Non-pigmented ciliary epithelial cell (primary cell): ENCODE data around the gene SAMD8.
"Not testable (repeated sequence)": the region's sequence is repeated elsewhere in the genome, so short reads cannot be mapped to it uniquely, and the experiment has no call there.

ENCODE experiments used
- DNase-seq: peaks from one replicate; pipeline ENCODE4 v3.0.0-alpha.2; 2010; ENCODE audit warnings: low read depth

The SAMD8 gene

GRCh38 chr10:75140246-75140645 lies 28.8 kb downstream of the SAMD8 start:
- DNase-seq = no peak

DNA sequence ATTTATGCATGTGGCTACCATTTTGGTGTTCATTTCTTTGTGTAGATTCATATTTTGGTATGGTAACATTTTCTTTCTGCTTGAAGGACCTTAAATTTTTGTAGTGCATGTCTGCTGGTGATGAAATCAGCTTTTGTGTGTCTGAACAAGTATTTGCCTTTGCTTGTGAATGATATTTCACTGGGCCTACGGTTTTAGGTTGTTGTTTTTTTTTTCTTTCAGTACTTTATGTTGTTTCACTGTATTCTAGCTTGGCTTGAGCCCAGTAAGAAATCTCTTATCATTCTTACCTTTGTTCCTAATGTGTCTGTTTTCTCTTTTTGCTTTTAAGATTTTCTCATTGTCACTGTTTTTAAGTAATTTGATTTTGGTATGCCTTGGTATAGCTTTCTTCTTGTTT lies 31.9 kb downstream of the SAMD8 start:
- no peak for DNase-seq

DNA sequence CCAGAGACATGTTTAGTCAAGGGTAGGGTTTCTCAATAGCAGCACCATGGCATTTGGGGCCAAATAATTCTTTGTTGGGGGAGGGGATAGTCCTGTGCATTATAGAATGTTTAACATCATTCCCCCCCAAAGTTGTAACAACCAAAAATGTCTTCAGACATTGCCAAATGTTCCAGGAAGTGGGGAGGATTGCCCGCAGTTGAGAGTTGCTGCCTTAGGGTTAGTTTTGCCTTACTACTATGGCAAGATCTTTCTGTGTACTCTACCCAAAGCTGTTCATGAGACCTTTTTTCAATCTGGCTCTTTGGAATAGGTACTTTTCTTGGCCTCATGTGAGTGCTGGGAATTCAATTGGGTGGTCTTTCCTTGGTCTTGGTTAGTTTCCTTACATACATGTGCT lies 34.1 kb downstream of the SAMD8 start:
- DNase-seq = no peak

DNA sequence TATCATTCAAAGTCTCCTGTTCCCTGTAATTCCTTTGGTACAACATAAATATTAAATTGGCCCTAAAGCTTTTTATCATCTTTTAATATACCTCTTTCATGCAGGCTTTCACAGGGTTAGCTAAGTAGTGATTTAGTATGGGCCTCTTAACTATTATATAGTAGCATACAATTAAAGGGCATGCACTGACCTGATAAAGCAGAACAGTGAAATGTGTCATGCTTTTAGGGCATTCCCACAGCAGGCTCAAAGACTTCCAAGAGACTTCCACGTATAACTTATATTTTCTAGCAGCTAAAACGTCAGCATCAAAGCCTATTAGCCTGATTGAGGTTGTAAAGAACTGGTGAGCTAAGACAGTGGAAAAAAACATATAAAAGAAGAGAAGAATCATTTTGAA lies 35.3 kb downstream of the SAMD8 start:
- DNase-seq = no peak

DNA sequence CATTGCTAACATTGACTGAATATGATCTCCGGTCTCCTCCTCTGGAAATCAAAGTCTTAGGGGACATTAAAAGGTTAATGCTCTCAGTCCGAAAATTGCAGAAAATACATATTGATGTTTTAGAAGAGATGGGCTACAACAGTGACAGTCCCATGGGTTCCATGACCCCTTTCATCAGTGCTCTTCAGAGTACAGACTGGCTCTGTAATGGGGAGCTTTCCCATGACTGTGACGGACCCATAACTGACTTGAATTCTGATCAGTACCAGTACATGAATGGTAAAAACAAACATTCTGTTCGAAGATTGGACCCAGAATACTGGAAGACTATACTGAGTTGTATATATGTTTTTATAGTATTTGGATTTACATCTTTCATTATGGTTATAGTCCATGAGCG lies 39.2 kb downstream of the SAMD8 start:
- DNase-seq = no peak

DNA sequence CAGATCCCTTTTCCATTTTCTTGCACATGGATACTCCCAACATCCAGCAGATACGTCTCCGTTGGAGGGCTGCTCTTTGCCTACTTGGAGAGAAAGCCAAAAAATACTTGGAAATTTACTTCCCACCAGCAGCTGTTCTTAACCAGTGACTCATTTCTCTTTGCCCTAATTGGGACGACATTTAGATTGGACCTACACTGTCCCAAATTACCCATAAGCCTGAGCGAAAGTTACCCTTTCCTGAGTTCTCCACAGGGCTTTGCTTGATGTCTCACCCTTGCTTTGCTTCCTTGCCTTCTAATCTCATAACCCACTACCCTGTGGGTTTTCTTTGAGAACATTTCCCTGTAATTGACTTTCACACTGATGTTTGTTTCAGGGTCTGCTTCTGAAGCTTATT lies 48.1 kb downstream of the SAMD8 start:
- DNase-seq = no peak

- DNase-seq = no peak
Measured at GRCh38 chr10:75165684-75166622, 54.5 kb downstream of the SAMD8 start.

GRCh38 chr10:75166623-75166972 lies 55.1 kb downstream of the SAMD8 start:
- no peak for DNase-seq

DNA sequence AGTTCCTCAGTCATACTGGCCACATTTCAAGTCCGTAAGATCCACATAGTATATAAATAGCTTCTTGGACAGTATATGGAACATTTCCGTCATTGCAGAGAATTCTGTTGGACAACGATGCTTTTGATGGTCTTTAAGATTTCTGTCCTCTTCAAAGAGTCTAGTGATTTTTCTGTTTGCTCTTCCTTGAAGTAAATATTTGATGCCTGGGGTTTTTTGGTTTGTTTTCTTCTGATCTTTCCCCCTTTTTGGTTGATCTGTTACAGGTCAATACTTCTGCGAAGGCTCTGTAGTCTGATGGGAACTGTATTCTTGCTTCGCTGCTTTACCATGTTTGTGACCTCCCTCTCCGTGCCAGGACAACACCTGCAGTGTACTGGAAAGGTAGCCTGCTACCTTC lies 56.8 kb downstream of the SAMD8 start:
- DNase-seq = no peak

DNA sequence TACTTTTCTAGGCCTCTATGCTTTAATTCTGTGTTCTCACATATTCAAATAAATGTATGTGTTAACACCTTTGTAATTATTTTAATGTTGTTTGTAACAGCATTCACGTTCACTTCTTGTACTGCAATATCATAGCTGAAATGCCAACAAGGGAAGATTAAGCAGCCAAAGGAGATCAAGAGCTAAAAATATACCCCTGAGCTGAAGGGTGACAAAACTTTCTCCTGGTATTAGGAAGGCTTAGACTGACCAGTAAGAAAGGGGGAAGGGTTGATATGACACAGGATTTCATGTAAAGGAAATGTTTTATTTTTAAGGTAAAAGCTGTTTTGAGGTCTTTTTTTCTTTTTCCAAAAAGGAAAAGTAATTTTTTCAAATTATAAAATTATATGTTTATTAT lies 58.8 kb downstream of the SAMD8 start:
- no peak for DNase-seq

DNA sequence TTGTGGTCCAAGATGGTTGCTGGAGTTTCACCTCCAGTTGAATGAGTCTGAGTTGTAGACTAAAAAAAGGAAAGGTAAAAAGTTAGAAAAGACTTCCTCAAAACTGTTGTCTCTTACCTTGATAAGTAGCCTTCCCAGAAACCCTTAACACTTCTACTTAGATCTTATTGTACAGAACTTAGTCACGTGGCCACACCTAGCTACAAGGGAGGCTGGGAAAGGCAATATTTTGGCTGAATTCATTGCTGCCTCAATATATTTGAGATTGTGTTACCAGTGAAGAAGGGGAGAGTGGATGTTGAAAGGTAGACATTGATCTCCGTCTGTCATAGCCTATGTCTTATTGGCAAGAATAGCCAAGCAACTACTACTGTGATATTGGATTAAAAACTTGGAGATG lies 63.6 kb downstream of the SAMD8 start:
- DNase-seq = no peak

- DNase-seq = no peak
Measured at GRCh38 chr10:75176046-75176445, 64.6 kb downstream of the SAMD8 start.

- no peak for DNase-seq
Measured at GRCh38 chr10:75176736-75177135, 65.3 kb downstream of the SAMD8 start.

DNA sequence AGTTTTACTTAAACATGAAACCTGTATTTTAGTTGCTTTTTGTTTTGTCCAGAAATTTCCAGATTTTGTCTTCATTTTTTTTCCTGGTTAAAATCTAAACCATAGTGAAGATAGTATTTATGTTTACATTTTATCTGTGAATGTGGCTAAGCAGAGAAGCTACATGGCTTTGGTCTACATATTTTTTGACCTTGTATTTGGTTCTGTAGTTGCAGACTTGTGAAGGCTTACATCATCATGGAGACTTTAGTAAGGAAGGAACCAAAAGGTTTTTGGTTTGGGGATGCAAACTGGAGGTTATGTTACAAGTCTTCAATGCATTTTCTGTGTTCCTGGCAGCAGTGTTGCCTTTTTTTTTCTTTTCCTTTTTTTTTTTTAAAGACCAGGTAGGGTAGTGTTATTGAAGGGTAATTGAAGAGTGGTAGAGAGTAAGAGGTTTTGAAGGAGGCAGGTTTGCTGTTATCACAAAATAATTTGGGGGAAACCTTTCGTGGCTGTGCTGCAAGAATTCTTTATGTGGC lies 68.3 kb downstream of the SAMD8 start:
- no peak for DNase-seq

GRCh38 chr10:75180592-75180991 lies 69.1 kb downstream of the SAMD8 start:
- DNase-seq = no peak

DNA sequence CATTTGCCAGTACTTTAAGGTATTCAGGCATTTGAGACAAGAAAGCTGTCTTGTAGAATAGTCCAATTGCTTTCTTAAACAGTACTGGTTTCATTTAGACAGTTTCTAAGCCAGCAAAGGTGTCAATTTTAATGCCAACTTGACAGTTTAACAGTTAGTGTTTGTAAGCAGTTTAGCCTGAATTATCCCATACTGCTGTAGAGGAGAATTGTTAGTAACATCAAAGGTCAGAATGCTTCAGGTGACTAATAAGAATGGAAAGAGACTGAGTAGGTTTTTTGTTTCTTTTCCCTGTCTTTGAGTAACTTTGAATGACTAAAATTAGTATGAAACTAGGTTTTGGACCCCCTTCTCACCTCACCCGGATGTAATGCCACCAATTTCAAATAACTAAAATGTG lies 69.6 kb downstream of the SAMD8 start:
- DNase-seq = no peak

DNA sequence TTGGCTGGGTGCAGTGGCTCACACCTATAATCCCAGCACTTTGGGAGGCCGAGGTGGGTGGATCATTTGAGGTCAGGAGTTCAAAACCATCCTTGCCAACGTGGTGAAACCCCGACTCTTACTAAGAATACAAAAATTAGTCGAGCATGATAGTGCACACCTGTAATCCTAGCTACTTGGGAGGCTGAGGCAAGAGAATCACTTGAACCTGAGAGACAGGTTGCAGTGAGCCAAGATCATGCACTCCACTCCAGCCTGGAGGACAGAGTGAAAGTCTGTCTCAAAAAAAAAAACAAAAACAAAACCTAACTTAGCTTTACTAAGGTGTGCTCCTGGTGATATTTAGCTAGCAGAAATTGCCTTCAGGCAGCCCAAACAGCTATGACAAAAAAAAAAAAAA lies 74.9 kb downstream of the SAMD8 start:
- no peak for DNase-seq

DNA sequence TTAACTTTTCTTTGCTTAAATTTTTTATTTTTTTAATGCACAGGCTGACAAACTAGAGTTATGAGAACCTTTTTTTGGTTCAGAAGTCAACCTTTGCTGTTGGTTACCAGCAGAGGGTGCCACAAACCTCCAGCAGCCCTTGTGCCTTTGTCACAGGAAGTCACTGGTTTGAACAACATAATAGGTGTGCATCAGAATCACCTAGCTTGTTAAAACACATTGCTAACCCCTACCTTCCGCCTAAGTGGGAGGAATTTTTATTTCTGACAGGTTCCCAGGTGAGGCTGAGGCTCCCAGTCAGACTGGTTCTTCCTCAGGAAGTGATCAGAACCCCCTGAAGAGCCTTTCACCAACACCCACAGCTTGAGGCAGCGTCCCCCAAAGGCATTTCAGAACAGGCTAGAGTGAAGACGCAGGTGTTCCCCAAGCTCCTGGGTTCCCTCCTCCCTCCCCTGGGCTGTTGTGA lies 76.5 kb downstream of the SAMD8 start:
- no peak for DNase-seq

DNA sequence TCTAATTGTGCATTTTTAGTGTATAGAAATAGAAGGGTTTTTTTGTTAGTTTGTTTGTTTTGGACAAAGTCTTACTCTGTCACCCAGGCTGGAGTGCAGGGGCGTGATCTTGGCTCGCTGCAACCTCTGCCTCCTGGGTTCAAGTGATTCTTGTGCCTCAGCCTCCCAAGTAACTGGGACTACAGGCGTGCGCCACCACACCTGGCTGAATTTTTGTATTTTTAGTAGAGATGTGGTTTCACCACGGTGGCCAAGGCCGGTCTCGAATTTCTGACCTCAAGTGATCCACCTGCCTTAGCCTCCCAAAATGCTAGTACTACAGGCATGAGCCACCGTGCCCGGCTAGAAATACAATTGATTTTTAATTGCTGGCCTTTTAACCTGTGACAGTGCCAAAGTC lies 77.1 kb downstream of the SAMD8 start:
- DNase-seq = not testable (repeated sequence)

DNA sequence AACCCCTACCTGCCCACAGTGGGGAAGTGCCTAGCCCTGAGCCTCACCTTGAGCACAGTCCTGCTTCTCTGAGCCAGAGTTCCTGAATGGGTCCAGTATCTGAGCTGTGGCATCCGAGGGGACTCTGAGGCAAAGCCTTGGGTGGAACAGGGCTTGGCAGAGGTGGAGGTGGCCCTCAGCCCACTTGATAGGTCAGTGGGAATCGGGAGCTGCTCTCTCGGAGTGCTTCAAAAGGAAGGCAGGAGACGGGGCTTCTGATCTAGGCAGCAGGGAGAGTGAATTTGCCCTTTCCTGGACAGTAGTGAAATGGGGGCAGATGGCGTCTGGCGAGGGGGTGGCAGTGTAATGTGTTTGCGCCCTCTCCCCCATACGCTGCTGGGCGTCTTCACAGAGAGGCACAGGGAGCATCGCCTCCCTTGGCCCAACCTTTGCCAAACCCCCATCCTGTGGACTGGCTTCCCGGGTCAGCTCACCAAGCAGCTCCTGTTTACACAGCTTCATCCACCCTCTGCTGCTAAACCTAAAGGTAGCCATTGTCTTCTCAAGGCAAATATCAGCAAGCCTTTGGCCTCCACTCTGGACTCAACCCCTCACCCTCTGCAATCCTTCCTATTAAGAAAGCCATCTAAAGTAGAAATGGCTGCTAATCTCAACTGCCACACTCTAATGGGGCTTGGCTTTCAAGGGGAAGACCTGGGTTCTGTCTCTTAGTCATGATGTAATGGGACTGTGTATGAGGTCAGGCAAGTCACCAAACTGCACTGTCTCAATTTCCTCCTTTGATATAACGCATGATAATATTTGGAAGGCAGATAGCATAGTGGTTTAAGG lies 78.0 kb downstream of the SAMD8 start:
- no peak for DNase-seq

DNA sequence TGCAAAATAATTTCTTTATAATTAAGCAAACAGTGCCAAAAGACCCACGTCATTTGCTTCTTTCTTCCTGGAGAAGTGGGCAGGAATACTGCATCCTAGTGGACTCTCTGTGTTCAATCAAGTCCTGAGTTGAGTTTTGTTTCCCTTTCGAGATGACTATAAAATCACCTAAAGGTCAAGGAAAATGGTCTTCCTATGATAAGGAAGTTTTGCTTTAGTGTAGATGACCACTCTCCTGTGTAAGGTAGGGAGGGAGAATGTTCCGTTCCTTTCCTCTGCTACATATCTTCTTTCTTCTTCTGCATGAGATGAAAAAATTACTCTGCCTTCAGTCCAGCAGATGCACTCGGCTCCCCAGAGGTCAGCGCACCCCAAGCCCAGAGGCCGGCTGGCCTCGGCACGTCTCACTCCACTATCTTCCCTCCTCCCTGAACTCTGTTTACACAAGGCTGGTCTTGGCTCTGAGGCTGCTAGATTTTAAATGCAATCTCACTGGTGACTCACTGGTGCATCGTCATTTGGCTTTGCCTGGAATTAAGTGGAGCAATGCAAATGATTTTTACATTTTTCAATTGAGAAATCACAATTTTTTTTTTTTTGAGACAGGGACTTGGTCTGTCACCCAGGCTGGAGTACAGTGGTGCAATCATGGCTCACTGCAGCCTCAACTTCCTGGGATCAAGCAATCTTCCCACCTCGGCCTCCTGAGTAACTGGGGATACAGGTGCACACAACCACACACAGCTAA lies 80.5 kb downstream of the SAMD8 start:
- DNase-seq = peak; percentile 73

DNA sequence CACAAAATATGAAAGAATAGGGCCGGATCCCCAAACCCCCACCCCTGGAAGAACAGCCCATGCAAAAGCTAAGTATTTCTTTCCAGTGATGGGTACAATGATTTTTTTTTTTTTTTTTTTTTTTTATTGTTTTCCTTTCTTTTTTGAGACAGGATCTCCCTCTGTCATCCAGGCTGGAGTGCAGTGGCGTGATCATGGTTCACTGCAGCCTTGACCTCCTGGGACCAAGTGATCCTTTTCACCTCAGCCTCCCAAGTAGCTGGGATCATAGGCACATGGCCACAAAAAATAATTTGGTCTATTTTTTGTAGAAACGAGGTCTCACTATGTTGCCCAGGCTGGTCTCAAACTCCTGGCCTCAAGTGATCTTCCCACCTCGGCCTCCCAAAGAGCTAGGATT lies 83.2 kb downstream of the SAMD8 start:
- DNase-seq = not testable (repeated sequence)
